HCT116 (cell line): ENCODE data around the gene ADAMTS13. TPM values are rescaled to one million over a fixed set of nuclear protein-coding genes. Genes with fewer than 3 reads are reported as not detected.

Experiments used
- ATAC-seq: fragments of 200-7000 bp; cut with Tn5 transposase; 2 replicates; pipeline ENCODE4 v1.9.1; 2020; ENCODE audit warnings: mild to moderate bottlenecking, moderate library complexity
- BruUV-seq: library from RNA; stranded (reverse); fragments of 400-500 nt; replicated peaks from 2 replicates; lab custom pipeline; 2021; lab: Mats Ljungman, UMichigan
- CTCF ChIA-PET: fragments of 300-600 bp; sonication (Branson Sonifier 250); formaldehyde crosslinking; loops from one replicate; lab custom pipeline; 2021; ENCODE audit warnings: antibody characterized with exemption; lab: Charles Lee
- POLR2A ChIA-PET: fragments of 300-600, 350-600 bp; sonication (Branson Sonifier 250); formaldehyde crosslinking; loops from one replicate; lab custom pipeline; 2021; ENCODE audit warnings: antibody characterized with exemption; lab: Charles Lee
- RAD21 ChIA-PET, 2 experiments: fragments of 300-600 bp; sonication (Branson Sonifier 250); formaldehyde crosslinking; loops; one replicate each; lab custom pipeline; 2023; ENCODE audit warnings: low total read pairs in 2 of 2; ENCODE audit not compliant: uncharacterized antibody in 2 of 2, unreplicated experiment in 2 of 2, low non-redundant PET in 1 of 2; lab: Charles Lee
- DNase-seq: peaks from one replicate; pipeline ENCODE4 v3.0.0-alpha.2; 2010; ENCODE audit warnings: low read depth, low spot score
- H2AFZ ChIP-seq: fragments of 200-600 bp; shearing (Covaris generic), sonication (generic); 2 replicates; pipeline ENCODE4 v1.6.1; 2017; ENCODE audit warnings: low read depth, mixed run types, mixed read lengths, antibody characterized with exemption, low read length; ENCODE audit not compliant: poor library complexity, severe bottlenecking
- H3K27ac ChIP-seq: 2 replicates; pipeline ENCODE4 v1.5.1; 2012; ENCODE audit warnings: low read depth, low read length
- H3K27me3 ChIP-seq: fragments of 200-600 bp; sonication (generic); 2 replicates; pipeline ENCODE4 v1.6.1; 2016; ENCODE audit warnings: mixed run types, low read length, mixed read lengths; ENCODE audit not compliant: insufficient read depth
- H3K36me3 ChIP-seq, 2 experiments: fragments of 200-500 bp in 1 of 2; fragments of 200-600 bp in 1 of 2; sonication (Bioruptor generic) in 1 of 2; sonication (generic) in 1 of 2; 2 replicates each; pipeline versions ENCODE4 v1.5.1 to v1.6.1; 2014 to 2016; ENCODE audit warnings: low read length in 2 of 2, inconsistent platforms in 1 of 2, mixed read lengths in 1 of 2, mixed run types in 1 of 2; ENCODE audit not compliant: insufficient read depth in 2 of 2, control insufficient read depth in 1 of 2
- H3K4me1 ChIP-seq, 2 experiments: fragments of 200-600 bp in 1 of 2; sonication (generic) in 1 of 2; 2 replicates each; pipeline versions ENCODE4 v1.5.1 to v1.6.1; 2012 to 2017; ENCODE audit warnings: low read length in 2 of 2, inconsistent platforms in 1 of 2, mild to moderate bottlenecking in 1 of 2, mixed read lengths in 1 of 2, mixed run types in 1 of 2, moderate library complexity in 1 of 2; ENCODE audit not compliant: insufficient read depth in 2 of 2, control insufficient read depth in 1 of 2
- H3K4me2 ChIP-seq: fragments of 200-600 bp; sonication (generic); 2 replicates; pipeline ENCODE4 v1.6.1; 2017; ENCODE audit warnings: mixed run types, low read length, mixed read lengths
- H3K4me3 ChIP-seq, 2 experiments: fragments of 200-600 bp in 1 of 2; sonication (generic) in 1 of 2; replicated peaks in 1 of 2; 2 replicates each; pipeline ENCODE4 v1.5.1; 2011 to 2016; ENCODE audit warnings: low read length in 2 of 2, control low read depth in 1 of 2, low read depth in 1 of 2, mild to moderate bottlenecking in 1 of 2, mixed read lengths in 1 of 2, mixed run types in 1 of 2
- H3K79me2 ChIP-seq: fragments of 200-600 bp; sonication (generic); 2 replicates; pipeline ENCODE4 v1.6.1; 2017; ENCODE audit warnings: mild to moderate bottlenecking, mixed run types, low read length, moderate library complexity, mixed read lengths; ENCODE audit not compliant: insufficient read depth
- H3K9ac ChIP-seq: fragments of 200-600 bp; sonication (generic); 2 replicates; pipeline ENCODE4 v1.6.1; 2016; ENCODE audit warnings: low read length, mixed read lengths
- H3K9me2 ChIP-seq: fragments of 200-600 bp; sonication (generic), shearing (Covaris generic); 2 replicates; pipeline ENCODE4 v1.6.1; 2017; ENCODE audit warnings: mixed run types, mild to moderate bottlenecking, moderate library complexity; ENCODE audit not compliant: insufficient read depth
- H3K9me3 ChIP-seq, 2 experiments: fragments of 200-500 bp in 1 of 2; fragments of 200-600 bp in 1 of 2; sonication (Bioruptor generic) in 1 of 2; sonication (generic) in 1 of 2; 2 replicates each; pipeline ENCODE4 v1.6.1; 2014 to 2017; ENCODE audit warnings: low read length in 2 of 2, mixed read lengths in 2 of 2, inconsistent platforms in 1 of 2, low read depth in 1 of 2, mild to moderate bottlenecking in 1 of 2, mixed run types in 1 of 2, moderate library complexity in 1 of 2; ENCODE audit not compliant: control insufficient read depth in 1 of 2, insufficient read depth in 1 of 2
- H4K20me1 ChIP-seq: fragments of 200-600 bp; sonication (generic), shearing (Covaris generic); 2 replicates; pipeline ENCODE4 v1.6.1; 2017; ENCODE audit warnings: mixed run types, mild to moderate bottlenecking, moderate library complexity; ENCODE audit not compliant: insufficient read depth
- ATF3 ChIP-seq: IDR thresholded peaks from 2 replicates; pipeline ENCODE4 v1.6.1; 2012
- CBX3 ChIP-seq: IDR thresholded peaks from 2 replicates; pipeline ENCODE4 v1.6.1; 2012; ENCODE audit warnings: low read depth
- CEBPB ChIP-seq: IDR thresholded peaks from 2 replicates; pipeline ENCODE4 v1.6.1; 2012; ENCODE audit warnings: low read depth
- EGR1 ChIP-seq: IDR thresholded peaks from 2 replicates; pipeline ENCODE4 v1.6.1; 2012; ENCODE audit warnings: low read depth
- ELF1 ChIP-seq: IDR thresholded peaks from 2 replicates; pipeline ENCODE4 v1.6.1; 2012; ENCODE audit warnings: low read depth, borderline replicate concordance
- EZH2 ChIP-seq: fragments of 200-600 bp; sonication (generic); IDR thresholded peaks from 2 replicates; pipeline ENCODE4 v1.6.1; 2017; ENCODE audit warnings: antibody characterized with exemption, mixed run types
- EZH2phosphoT487 ChIP-seq: fragments of 200-600 bp; IDR thresholded peaks from 2 replicates; pipeline ENCODE4 v1.6.1; 2018; ENCODE audit warnings: antibody characterized with exemption, borderline replicate concordance
- POLR2A ChIP-seq: IDR thresholded peaks from 2 replicates; pipeline ENCODE4 v1.7.0; 2011; ENCODE audit warnings: borderline replicate concordance; ENCODE audit not compliant: insufficient read depth, insufficient read length; ENCODE audit errors: extremely low read depth
- POLR2AphosphoS5 ChIP-seq: IDR thresholded peaks from 2 replicates; pipeline ENCODE4 v1.6.1; 2011; ENCODE audit warnings: mild to moderate bottlenecking, low read depth, low read length, moderate library complexity
- RAD21 ChIP-seq: IDR thresholded peaks from 2 replicates; pipeline ENCODE4 v1.6.1; 2012; ENCODE audit warnings: low read depth, mild to moderate bottlenecking
- REST ChIP-seq: IDR thresholded peaks from 2 replicates; pipeline ENCODE4 v1.6.1; 2012; ENCODE audit warnings: low read depth
- SP1 ChIP-seq: IDR thresholded peaks from 2 replicates; pipeline ENCODE4 v1.6.1; 2012; ENCODE audit warnings: low read depth
- SRF ChIP-seq: IDR thresholded peaks from 2 replicates; pipeline ENCODE4 v1.6.1; 2012; ENCODE audit warnings: low read depth
- TCF7L2 ChIP-seq: IDR thresholded peaks from 2 replicates; pipeline ENCODE4 v1.7.0; 2011; ENCODE audit warnings: borderline replicate concordance, inconsistent platforms; ENCODE audit not compliant: insufficient read depth, insufficient read length; ENCODE audit errors: extremely low read depth
- ZFX ChIP-seq: fragments of 450-650 bp; IDR thresholded peaks from 2 replicates; pipeline ENCODE4 v1.6.1; 2017
- ZNF274 ChIP-seq: fragments of 200-500 bp; sonication (Bioruptor generic); IDR thresholded peaks from 2 replicates; pipeline ENCODE4 v1.6.1; 2014; ENCODE audit warnings: mild to moderate bottlenecking, low read depth, low read length, inconsistent platforms
- intact Hi-C: fragments of 100-400 bp; cut with micrococcal nuclease; formaldehyde crosslinking; loops from 2 replicates; pipeline ENCODE4 v1.10.0; 2022
- total RNA-seq: library from RNA; stranded (reverse); gene quantifications from one replicate; pipeline ENCODE4 v1.2.1, GENCODE V29; 2021; ENCODE audit not compliant: unreplicated experiment

The ADAMTS13 gene
- total RNA-seq, 1 experiment from 2014 or later, result 9.2 TPM

GRCh38 chr9:133387680-133388079 lies 34.5 kb upstream of the ADAMTS13 start:
- ChIA-PET POLR2A (no interaction called here), CTCF (no interaction called here), RAD21 (no interaction called here)
- Histone ChIP-seq H3K27ac (no peak overlapping the region), H4K20me1 (no peaks in the 10 kb centered on the region), H3K9me2 (no peaks in the 10 kb centered on the region), H3K4me2 (no peak overlapping the region), H3K27me3 (no peaks in the 10 kb centered on the region), H3K36me3 (no peaks in the 10 kb centered on the region), H3K9ac (no peak overlapping the region), H3K79me2 (no peaks in the 10 kb centered on the region), H2AFZ (no peak overlapping the region), H3K9me3 (peaks cover 0 to 9% of the 10 kb centered on the region in 2 experiments; a peak in 1 of 4 replicates), H3K4me1 (no peaks in the 10 kb centered on the region), H3K4me3 (no peak overlapping the region)
- BruUV-seq, result no TSS peak
- no peak for ATAC-seq
- TF ChIP-seq CBX3 (no peak), REST (no peak), SRF (no peak), ZNF274 (no peak), ZFX (no peak), POLR2AphosphoS5 (no peak)
- DNase-seq, result no peak
- intact Hi-C loops, result no loop called here

GRCh38 chr9:133389025-133389557 lies 33.1 kb upstream of the ADAMTS13 start:
- H4K20me1 ChIP-seq, result no peaks in the 10 kb centered on the region
- no peak overlapping the region for H3K4me3 ChIP-seq
- ATAC-seq (no peak), DNase-seq (no peak)
- no peak overlapping the region for H3K9ac ChIP-seq
- H2AFZ ChIP-seq, result no peak overlapping the region
- TF ChIP-seq ZFX (no peak), SRF (no peak), RAD21 (no peak), EZH2phosphoT487 (no peak), POLR2A (no peak), ELF1 (no peak), EGR1 (no peak), SP1 (no peak), EZH2 (no peak), CEBPB (no peak), ATF3 (no peak), ZNF274 (no peak), TCF7L2 (no peak), CBX3 (no peak)
- POLR2A ChIA-PET, result no interaction called here
- no peak overlapping the region for H3K4me2 ChIP-seq
- no peaks in the 10 kb centered on the region for H3K27me3 ChIP-seq
- H3K9me2 ChIP-seq, result no peaks in the 10 kb centered on the region
- no peaks in the 10 kb centered on the region for H3K9me3 ChIP-seq
- intact Hi-C loops, result no loop called here
- RAD21 ChIA-PET, result no interaction called here
- no peaks in the 10 kb centered on the region for H3K4me1 ChIP-seq
- H3K79me2 ChIP-seq, result no peaks in the 10 kb centered on the region
- no peaks in the 10 kb centered on the region for H3K36me3 ChIP-seq
- BruUV-seq, result no TSS peak
- CTCF ChIA-PET, result no interaction called here
- no peak overlapping the region for H3K27ac ChIP-seq
